Ectodermal cell (in vitro differentiated cells): ENCODE measurements around the gene WFDC11.

ENCODE experiments used
- H3K27ac ChIP-seq: 2 replicates; pipeline ENCODE4 v1.7.0; 2013; ENCODE audit warnings: mild to moderate bottlenecking, low read depth, low read length; ENCODE audit not compliant: insufficient read depth, poor library complexity, severe bottlenecking
- H3K27me3 ChIP-seq: 2 replicates; pipeline ENCODE4 v1.7.0; 2013; ENCODE audit warnings: mild to moderate bottlenecking, low read length; ENCODE audit not compliant: insufficient read depth, control insufficient read depth, poor library complexity, severe bottlenecking
- H3K36me3 ChIP-seq: one replicate; pipeline ENCODE4 v1.7.0; 2013; ENCODE audit warnings: low read length; ENCODE audit not compliant: control insufficient read depth, insufficient read depth
- H3K4me1 ChIP-seq: one replicate; pipeline ENCODE4 v1.7.0; 2013; ENCODE audit warnings: low read length; ENCODE audit not compliant: control insufficient read depth, insufficient read depth
- H3K4me3 ChIP-seq: 2 replicates; pipeline ENCODE4 v1.7.0; 2013; ENCODE audit warnings: low read depth, low read length, control low read depth; ENCODE audit not compliant: insufficient read depth
- H3K9me3 ChIP-seq: 2 replicates; pipeline ENCODE4 v1.7.0; 2013; ENCODE audit warnings: mild to moderate bottlenecking, low read length, moderate library complexity; ENCODE audit not compliant: control insufficient read depth
- WGBS, 2 experiments: methylation state at CpG; one replicate each; pipeline ENCODE4 v1.1.7; 2013; ENCODE audit warnings: missing lambda C conversion rate in 2 of 2; 5-methylcytosine and 5-hydroxymethylcytosine counted together

The WFDC11 gene

GRCh38 chr20:45629496-45630100, 40.4 kb downstream of the WFDC11 start, which contains the start of gene WFDC10A:
TSS of gene WFDC10A (plus strand) at chr20:45629739. CDS start at chr20:45629814, 75 bp downstream.
- 19 to 27% methylated on average over 9 of the region's 9 CpGs for WGBS, 2 experiments
- Histone ChIP-seq H3K27ac (no peak within 1 kb of the TSS), H3K4me3 (no peak within 1 kb of the TSS), H3K36me3 (no peaks in the 10 kb centered on the region), H3K27me3 (no peaks in the 10 kb centered on the region), H3K4me1 (no peaks in the 10 kb centered on the region), H3K9me3 (no peaks in the 10 kb centered on the region)

- 86 to 94% methylated on average over 1 to 2 of the region's 2 CpGs for WGBS, 2 experiments
Measured at GRCh38 chr20:45626540-45626939, 43.5 kb downstream of the WFDC11 start.

GRCh38 chr20:45621593-45621992, 48.4 kb downstream of the WFDC11 start:
- H3K9me3 ChIP-seq = no peaks in the 10 kb centered on the region
- no peaks in the 10 kb centered on the region for H3K4me1 ChIP-seq
- no peak overlapping the region for H3K4me3 ChIP-seq
- no peak overlapping the region for H3K27ac ChIP-seq
- H3K27me3 ChIP-seq = no peaks in the 10 kb centered on the region
- H3K36me3 ChIP-seq = no peaks in the 10 kb centered on the region
- 87 to 99% methylated on average over 1 to 2 of the region's 2 CpGs for WGBS, 2 experiments

More at GRCh38 chr20:45626540-45626939, 43.5 kb downstream of the WFDC11 start:
- Histone ChIP-seq H3K27ac (no peak overlapping the region), H3K27me3 (no peaks in the 10 kb centered on the region), H3K36me3 (no peaks in the 10 kb centered on the region), H3K4me1 (no peaks in the 10 kb centered on the region), H3K9me3 (no peaks in the 10 kb centered on the region), H3K4me3 (no peak overlapping the region)

- no peak overlapping the region for H3K4me3 ChIP-seq
- 94 to 96% methylated on average over 2 of the region's 2 CpGs for WGBS, 2 experiments
- H3K27ac ChIP-seq = no peak overlapping the region
- H3K27me3 ChIP-seq = no peaks in the 10 kb centered on the region
- no peaks in the 10 kb centered on the region for H3K4me1 ChIP-seq
- H3K9me3 ChIP-seq = no peaks in the 10 kb centered on the region
- H3K36me3 ChIP-seq = no peaks in the 10 kb centered on the region
Measured at GRCh38 chr20:45617591-45617990, 52.4 kb downstream of the WFDC11 start.

- H3K36me3 ChIP-seq = no peaks in the 10 kb centered on the region
- no peaks in the 10 kb centered on the region for H3K9me3 ChIP-seq
- no peak overlapping the region for H3K27ac ChIP-seq
- no peaks in the 10 kb centered on the region for H3K27me3 ChIP-seq
- no peaks in the 10 kb centered on the region for H3K4me1 ChIP-seq
- no peak overlapping the region for H3K4me3 ChIP-seq
Measured at GRCh38 chr20:45612314-45612713, 57.7 kb downstream of the WFDC11 start.

- H3K27ac ChIP-seq = no peak overlapping the region
- WGBS, 2 experiments = 88 to 96% methylated on average over 3 to 4 of the region's 4 CpGs
Measured at GRCh38 chr20:45611054-45611453, 59.0 kb downstream of the WFDC11 start.

GRCh38 chr20:45607810-45608209, 62.2 kb downstream of the WFDC11 start:
- 100% methylated on average over 1 of the region's 1 CpG for WGBS, 2 experiments
- Histone ChIP-seq H3K9me3 (no peaks in the 10 kb centered on the region), H3K27me3 (no peaks in the 10 kb centered on the region), H3K36me3 (no peaks in the 10 kb centered on the region), H3K27ac (no peak overlapping the region), H3K4me3 (no peak overlapping the region), H3K4me1 (no peaks in the 10 kb centered on the region)

More at GRCh38 chr20:45611054-45611453, 59.0 kb downstream of the WFDC11 start:
- Histone ChIP-seq H3K36me3 (no peaks in the 10 kb centered on the region), H3K4me3 (no peak overlapping the region), H3K27me3 (no peaks in the 10 kb centered on the region), H3K4me1 (no peaks in the 10 kb centered on the region), H3K9me3 (no peaks in the 10 kb centered on the region)
